HEK293 (cell line): ENCODE measurements around the gene NCKAP5L.

Experiments used
- CTCF ChIA-PET: fragments of 350-600 bp; formaldehyde crosslinking; extraction: SDS; loops from one replicate; lab custom pipeline; 2021; ENCODE audit warnings: antibody characterized with exemption; lab: Yijun Ruan, JAX
- POLR2A ChIA-PET: fragments of 300-600 bp; formaldehyde crosslinking; extraction: SDS; loops from one replicate; lab custom pipeline; 2020; ENCODE audit warnings: antibody characterized with exemption, inconsistent platforms; lab: Yijun Ruan, JAX
- H3K27ac ChIP-seq: fragments of 200-500 bp; sonication (Bioruptor generic); 2 replicates; pipeline ENCODE4 v1.5.1; 2014; ENCODE audit warnings: low read depth, low read length, control low read depth, inconsistent platforms; ENCODE audit errors: extremely low read depth
- H3K36me3 ChIP-seq, 2 experiments: fragments of 200-500 bp in 1 of 2; sonication (Bioruptor generic) in 1 of 2; 1 replicate in 1 of 2; 2 replicates in 1 of 2; pipeline ENCODE4 v1.5.1; 2014 to 2017; ENCODE audit warnings: inconsistent platforms in 2 of 2, low read length in 2 of 2; ENCODE audit not compliant: control insufficient read depth in 2 of 2, insufficient read depth in 1 of 2
- H3K4me1 ChIP-seq: fragments of 200-500 bp; sonication (Bioruptor generic); 2 replicates; pipeline ENCODE4 v1.5.1; 2014; ENCODE audit warnings: mild to moderate bottlenecking, low read length, inconsistent platforms; ENCODE audit not compliant: control insufficient read depth, insufficient read depth
- H3K4me3 ChIP-seq: 2 replicates; pipeline ENCODE4 v1.5.1; 2011; ENCODE audit warnings: low read depth, mild to moderate bottlenecking, control low read depth, low read length, moderate library complexity
- H3K9me3 ChIP-seq: fragments of 200-500 bp; sonication (Bioruptor generic); 2 replicates; pipeline ENCODE4 v1.5.1; 2014; ENCODE audit warnings: low read depth, low read length, inconsistent platforms; ENCODE audit not compliant: control insufficient read depth, insufficient read depth
- ZBTB17 ChIP-seq: fragments of 450-650 bp; formaldehyde crosslinking; IDR thresholded peaks from 2 replicates; pipeline ENCODE4 v1.5.1; 2016; ENCODE audit warnings: missing biosample characterization, missing genetic modification characterization
- ZBTB20 ChIP-seq: fragments of 450-650 bp; formaldehyde crosslinking; IDR thresholded peaks from 2 replicates; pipeline ENCODE4 v1.5.1; 2016; ENCODE audit warnings: missing biosample characterization, missing genetic modification characterization
- ZFP3 ChIP-seq: fragments of 450-650 bp; formaldehyde crosslinking; IDR thresholded peaks from 2 replicates; pipeline ENCODE4 v1.5.1; 2016; ENCODE audit warnings: low read depth, missing biosample characterization, missing genetic modification characterization
- ZNF16 ChIP-seq: fragments of 450-650 bp; formaldehyde crosslinking; IDR thresholded peaks from 2 replicates; pipeline ENCODE4 v1.5.1; 2016; ENCODE audit warnings: low read depth, missing biosample characterization, missing genetic modification characterization
- ZNF266 ChIP-seq: fragments of 450-650 bp; formaldehyde crosslinking; IDR thresholded peaks from 2 replicates; pipeline ENCODE4 v1.5.1; 2016; ENCODE audit warnings: missing biosample characterization, missing genetic modification characterization, low read depth
- ZNF629 ChIP-seq: fragments of 450-650 bp; formaldehyde crosslinking; IDR thresholded peaks from 2 replicates; pipeline ENCODE4 v1.5.1; 2017; ENCODE audit warnings: missing biosample characterization, missing genetic modification characterization
- ZNF701 ChIP-seq: fragments of 450-650 bp; formaldehyde crosslinking; IDR thresholded peaks from 2 replicates; pipeline ENCODE4 v1.5.1; 2016; ENCODE audit warnings: missing biosample characterization, missing genetic modification characterization
- ZNF830 ChIP-seq: fragments of 450-650 bp; IDR thresholded peaks from 2 replicates; pipeline ENCODE4 v1.5.0; 2018; ENCODE audit warnings: missing biosample characterization, missing genetic modification characterization, low read depth, mild to moderate bottlenecking, moderate library complexity
- TF ChIP-seq, protein P1 (sequence below): fragments of 450-650 bp; formaldehyde crosslinking; IDR thresholded peaks from 2 replicates; pipeline ENCODE4 v1.5.1; 2016; ENCODE audit warnings: missing biosample characterization, missing genetic modification characterization
- TF ChIP-seq, protein P2 (sequence below): fragments of 450-650 bp; formaldehyde crosslinking; IDR thresholded peaks from 2 replicates; pipeline ENCODE4 v1.5.1; 2017; ENCODE audit warnings: missing biosample characterization, mild to moderate bottlenecking, missing genetic modification characterization, moderate library complexity
- TF ChIP-seq, protein P3 (sequence below): fragments of 450-650 bp; formaldehyde crosslinking; IDR thresholded peaks from 2 replicates; pipeline ENCODE4 v1.5.1; 2016; ENCODE audit warnings: missing biosample characterization, missing genetic modification characterization
- TF ChIP-seq, protein P4 (sequence below): fragments of 450-650 bp; formaldehyde crosslinking; conservative IDR thresholded peaks from 2 replicates; pipeline ENCODE4 v1.5.1; 2016; ENCODE audit warnings: low read depth, missing biosample characterization, missing genetic modification characterization
- TF ChIP-seq, protein P5 (sequence below): fragments of 450-650 bp; formaldehyde crosslinking; IDR thresholded peaks from 2 replicates; pipeline ENCODE4 v1.5.1; 2016; ENCODE audit warnings: missing biosample characterization, missing genetic modification characterization
- TF ChIP-seq, protein P6 (sequence below): fragments of 450-650 bp; formaldehyde crosslinking; IDR thresholded peaks from 2 replicates; pipeline ENCODE4 v1.5.1; 2016; ENCODE audit warnings: missing biosample characterization, missing genetic modification characterization

NCKAP5L gene

DNA sequence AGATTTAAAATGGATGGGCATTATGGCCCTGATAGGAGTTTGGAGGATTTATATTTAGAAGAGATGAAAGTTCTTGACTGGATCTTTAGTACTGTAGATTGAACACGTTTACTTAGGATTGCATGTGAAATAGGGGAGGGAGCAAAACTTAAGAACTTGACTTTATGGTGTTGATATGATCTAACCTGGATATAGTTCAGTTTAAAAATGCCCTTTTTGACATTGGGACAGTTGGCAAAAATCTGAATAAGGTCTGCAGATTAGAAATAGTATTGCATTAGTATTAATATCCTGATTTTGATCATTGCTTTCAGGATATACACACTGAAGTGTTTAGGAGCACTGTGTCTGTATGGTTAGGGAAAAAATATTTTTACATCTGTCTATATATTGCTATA lies 77.2 kb downstream of the NCKAP5L start:
- Histone ChIP-seq H3K36me3 (peaks cover 42 to 47% of the 10 kb centered on the region in 2 experiments), H3K4me3 (no peak overlapping the region)
- CTCF ChIA-PET, result interaction anchor here (1.0 to 2.7 kb wide), 4 partner anchors 11 to 47 kb away, joined by 3 to 17 read pairs (median 7); no protein-coding TSS in a partner anchor
- TF ChIP-seq ZFP3 (tag by site-specific recombination) (peak; percentile 47; the same call in 1 of the 2 replicates), ZNF830 (tag by site-specific recombination) (no peak)
- TF ChIP-seq, all 188 proteins: peak for 1
- H3K27ac ChIP-seq, result peak overlapping the region; percentile 67
- POLR2A ChIA-PET, result interaction anchor here (0.7 to 1.8 kb wide), 2 partner anchors 10 to 459 kb away, joined by 3 to 13 read pairs; partner anchors contain the start of gene TMBIM6
- H3K9me3 ChIP-seq, result no peaks in the 10 kb centered on the region
- peaks cover 31% of the 10 kb centered on the region for H3K4me1 ChIP-seq

DNA sequence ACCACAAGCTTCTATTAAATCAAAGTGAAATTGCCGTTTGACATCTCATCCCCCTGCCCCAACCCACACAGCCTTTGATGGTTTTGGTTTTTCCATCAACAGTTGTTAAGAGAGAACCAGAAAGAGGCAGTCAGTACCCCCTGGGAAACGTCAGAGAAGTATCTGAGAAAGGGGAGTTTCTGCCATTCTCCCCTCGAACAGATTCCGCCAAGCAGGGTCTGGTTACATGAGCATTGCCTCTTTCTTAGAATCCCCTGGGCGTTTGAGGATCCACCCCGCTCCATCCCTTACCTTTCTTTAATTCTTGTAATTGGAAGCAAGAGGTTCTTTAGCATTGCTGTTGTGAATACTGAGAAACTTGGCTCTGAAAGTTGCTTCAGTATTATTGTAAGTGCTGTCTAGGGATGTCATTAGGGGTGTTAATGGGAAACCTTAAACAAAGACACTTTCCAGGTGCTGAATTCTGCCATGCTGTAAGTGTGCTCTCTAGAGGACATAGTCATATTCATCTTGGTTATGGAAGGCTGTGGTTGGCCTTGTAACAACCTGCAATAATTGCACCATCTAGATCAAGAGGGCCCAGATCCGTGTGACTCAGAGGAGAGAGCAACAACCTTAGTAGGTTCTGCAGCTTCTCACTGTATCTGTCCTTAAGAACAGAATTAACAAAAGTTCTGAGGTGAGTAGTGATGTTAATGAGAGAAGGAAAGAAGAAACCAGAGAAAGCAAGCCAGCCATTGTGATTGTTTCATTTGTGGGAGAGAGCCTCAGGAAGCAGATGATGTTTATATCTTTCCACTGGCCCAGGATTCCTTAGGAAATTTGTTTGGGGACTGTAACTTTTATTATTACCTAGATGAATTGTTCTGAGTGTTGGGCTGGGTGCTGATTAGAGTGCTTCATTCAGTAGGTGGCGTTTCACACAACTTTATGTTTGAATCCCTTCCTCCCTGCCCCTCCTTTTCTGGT lies 77.9 kb downstream of the NCKAP5L start:
- no peaks in the 10 kb centered on the region for H3K9me3 ChIP-seq
- POLR2A ChIA-PET, result interaction anchor here (1.8 kb wide), 1 partner anchor 9 kb away, joined by 13 read pairs; the partner anchor contains the start of gene TMBIM6
- peak overlapping the region; percentile 67 for H3K27ac ChIP-seq
- peaks cover 31% of the 10 kb centered on the region for H3K4me1 ChIP-seq
- CTCF ChIA-PET, result interaction anchor here (0.5 to 2.7 kb wide), 6 partner anchors 9 to 236 kb away, joined by 3 to 17 read pairs (median 6); partner anchors contain the start of gene TMBIM6
- peaks cover 35 to 41% of the 10 kb centered on the region in 2 experiments for H3K36me3 ChIP-seq
- no peak overlapping the region for H3K4me3 ChIP-seq
- TF ChIP-seq ZBTB17 (tag by site-specific recombination) (peak; percentile 85), ZNF701 (tag by site-specific recombination) (no peak), ZNF629 (tag by site-specific recombination) (no peak), ZNF266 (tag by site-specific recombination) (no peak), ZBTB20 (tag by site-specific recombination) (no peak), ZNF16 (tag by site-specific recombination) (no peak)
- TF ChIP-seq, protein P1, sequence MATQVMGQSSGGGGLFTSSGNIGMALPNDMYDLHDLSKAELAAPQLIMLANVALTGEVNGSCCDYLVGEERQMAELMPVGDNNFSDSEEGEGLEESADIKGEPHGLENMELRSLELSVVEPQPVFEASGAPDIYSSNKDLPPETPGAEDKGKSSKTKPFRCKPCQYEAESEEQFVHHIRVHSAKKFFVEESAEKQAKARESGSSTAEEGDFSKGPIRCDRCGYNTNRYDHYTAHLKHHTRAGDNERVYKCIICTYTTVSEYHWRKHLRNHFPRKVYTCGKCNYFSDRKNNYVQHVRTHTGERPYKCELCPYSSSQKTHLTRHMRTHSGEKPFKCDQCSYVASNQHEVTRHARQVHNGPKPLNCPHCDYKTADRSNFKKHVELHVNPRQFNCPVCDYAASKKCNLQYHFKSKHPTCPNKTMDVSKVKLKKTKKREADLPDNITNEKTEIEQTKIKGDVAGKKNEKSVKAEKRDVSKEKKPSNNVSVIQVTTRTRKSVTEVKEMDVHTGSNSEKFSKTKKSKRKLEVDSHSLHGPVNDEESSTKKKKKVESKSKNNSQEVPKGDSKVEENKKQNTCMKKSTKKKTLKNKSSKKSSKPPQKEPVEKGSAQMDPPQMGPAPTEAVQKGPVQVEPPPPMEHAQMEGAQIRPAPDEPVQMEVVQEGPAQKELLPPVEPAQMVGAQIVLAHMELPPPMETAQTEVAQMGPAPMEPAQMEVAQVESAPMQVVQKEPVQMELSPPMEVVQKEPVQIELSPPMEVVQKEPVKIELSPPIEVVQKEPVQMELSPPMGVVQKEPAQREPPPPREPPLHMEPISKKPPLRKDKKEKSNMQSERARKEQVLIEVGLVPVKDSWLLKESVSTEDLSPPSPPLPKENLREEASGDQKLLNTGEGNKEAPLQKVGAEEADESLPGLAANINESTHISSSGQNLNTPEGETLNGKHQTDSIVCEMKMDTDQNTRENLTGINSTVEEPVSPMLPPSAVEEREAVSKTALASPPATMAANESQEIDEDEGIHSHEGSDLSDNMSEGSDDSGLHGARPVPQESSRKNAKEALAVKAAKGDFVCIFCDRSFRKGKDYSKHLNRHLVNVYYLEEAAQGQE (tag by site-specific recombination), result peak; percentile 87
- TF ChIP-seq, protein P2, sequence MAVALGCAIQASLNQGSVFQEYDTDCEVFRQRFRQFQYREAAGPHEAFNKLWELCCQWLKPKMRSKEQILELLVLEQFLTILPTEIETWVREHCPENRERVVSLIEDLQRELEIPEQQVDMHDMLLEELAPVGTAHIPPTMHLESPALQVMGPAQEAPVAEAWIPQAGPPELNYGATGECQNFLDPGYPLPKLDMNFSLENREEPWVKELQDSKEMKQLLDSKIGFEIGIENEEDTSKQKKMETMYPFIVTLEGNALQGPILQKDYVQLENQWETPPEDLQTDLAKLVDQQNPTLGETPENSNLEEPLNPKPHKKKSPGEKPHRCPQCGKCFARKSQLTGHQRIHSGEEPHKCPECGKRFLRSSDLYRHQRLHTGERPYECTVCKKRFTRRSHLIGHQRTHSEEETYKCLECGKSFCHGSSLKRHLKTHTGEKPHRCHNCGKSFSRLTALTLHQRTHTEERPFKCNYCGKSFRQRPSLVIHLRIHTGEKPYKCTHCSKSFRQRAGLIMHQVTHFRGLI (tag by site-specific recombination), result peak; percentile 72; the same call in 1 of the 2 replicates
- TF ChIP-seq, protein P3, sequence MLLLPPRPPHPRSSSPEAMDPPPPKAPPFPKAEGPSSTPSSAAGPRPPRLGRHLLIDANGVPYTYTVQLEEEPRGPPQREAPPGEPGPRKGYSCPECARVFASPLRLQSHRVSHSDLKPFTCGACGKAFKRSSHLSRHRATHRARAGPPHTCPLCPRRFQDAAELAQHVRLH (tag by site-specific recombination), result no peak
- TF ChIP-seq, protein P4, sequence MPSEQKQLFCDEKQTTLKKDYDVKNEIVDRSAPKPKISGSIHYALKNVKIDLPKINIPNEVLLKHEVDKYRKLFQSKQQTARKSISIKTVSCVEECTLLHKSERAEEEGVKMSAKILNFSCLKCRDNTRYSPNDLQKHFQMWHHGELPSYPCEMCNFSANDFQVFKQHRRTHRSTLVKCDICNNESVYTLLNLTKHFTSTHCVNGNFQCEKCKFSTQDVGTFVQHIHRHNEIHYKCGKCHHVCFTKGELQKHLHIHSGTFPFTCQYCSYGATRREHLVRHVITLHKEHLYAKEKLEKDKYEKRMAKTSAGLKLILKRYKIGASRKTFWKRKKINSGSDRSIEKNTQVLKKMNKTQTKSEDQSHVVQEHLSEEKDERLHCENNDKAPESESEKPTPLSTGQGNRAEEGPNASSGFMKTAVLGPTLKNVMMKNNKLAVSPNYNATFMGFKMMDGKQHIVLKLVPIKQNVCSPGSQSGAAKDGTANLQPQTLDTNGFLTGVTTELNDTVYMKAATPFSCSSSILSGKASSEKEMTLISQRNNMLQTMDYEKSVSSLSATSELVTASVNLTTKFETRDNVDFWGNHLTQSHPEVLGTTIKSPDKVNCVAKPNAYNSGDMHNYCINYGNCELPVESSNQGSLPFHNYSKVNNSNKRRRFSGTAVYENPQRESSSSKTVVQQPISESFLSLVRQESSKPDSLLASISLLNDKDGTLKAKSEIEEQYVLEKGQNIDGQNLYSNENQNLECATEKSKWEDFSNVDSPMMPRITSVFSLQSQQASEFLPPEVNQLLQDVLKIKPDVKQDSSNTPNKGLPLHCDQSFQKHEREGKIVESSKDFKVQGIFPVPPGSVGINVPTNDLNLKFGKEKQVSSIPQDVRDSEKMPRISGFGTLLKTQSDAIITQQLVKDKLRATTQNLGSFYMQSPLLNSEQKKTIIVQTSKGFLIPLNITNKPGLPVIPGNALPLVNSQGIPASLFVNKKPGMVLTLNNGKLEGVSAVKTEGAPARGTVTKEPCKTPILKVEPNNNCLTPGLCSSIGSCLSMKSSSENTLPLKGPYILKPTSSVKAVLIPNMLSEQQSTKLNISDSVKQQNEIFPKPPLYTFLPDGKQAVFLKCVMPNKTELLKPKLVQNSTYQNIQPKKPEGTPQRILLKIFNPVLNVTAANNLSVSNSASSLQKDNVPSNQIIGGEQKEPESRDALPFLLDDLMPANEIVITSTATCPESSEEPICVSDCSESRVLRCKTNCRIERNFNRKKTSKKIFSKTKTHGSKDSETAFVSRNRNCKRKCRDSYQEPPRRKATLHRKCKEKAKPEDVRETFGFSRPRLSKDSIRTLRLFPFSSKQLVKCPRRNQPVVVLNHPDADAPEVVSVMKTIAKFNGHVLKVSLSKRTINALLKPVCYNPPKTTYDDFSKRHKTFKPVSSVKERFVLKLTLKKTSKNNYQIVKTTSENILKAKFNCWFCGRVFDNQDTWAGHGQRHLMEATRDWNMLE (tag by site-specific recombination), result 0 out of 2 replicates have a peak, but pooled peaks have one; percentile 26
- TF ChIP-seq, protein P5, sequence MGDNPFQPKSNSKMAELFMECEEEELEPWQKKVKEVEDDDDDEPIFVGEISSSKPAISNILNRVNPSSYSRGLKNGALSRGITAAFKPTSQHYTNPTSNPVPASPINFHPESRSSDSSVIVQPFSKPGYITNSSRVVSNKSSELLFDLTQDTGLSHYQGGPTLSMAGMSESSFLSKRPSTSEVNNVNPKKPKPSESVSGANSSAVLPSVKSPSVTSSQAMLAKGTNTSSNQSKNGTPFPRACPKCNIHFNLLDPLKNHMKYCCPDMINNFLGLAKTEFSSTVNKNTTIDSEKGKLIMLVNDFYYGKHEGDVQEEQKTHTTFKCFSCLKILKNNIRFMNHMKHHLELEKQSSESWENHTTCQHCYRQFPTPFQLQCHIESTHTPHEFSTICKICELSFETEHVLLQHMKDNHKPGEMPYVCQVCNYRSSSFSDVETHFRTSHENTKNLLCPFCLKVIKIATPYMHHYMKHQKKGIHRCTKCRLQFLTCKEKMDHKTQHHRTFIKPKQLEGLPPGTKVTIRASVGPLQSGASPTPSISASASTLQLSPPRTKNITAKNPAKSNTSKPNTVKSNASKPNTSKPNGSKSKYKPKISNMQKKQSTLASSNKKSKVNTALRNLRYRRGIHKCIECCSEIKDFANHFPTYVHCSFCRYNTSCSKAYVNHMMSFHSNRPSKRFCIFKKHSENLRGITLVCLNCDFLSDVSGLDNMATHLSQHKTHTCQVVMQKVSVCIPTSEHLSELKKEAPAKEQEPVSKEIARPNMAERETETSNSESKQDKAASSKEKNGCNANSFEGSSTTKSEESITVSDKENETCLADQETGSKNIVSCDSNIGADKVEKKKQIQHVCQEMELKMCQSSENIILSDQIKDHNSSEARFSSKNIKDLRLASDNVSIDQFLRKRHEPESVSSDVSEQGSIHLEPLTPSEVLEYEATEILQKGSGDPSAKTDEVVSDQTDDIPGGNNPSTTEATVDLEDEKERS (tag by site-specific recombination), result no peak
- TF ChIP-seq, protein P6, sequence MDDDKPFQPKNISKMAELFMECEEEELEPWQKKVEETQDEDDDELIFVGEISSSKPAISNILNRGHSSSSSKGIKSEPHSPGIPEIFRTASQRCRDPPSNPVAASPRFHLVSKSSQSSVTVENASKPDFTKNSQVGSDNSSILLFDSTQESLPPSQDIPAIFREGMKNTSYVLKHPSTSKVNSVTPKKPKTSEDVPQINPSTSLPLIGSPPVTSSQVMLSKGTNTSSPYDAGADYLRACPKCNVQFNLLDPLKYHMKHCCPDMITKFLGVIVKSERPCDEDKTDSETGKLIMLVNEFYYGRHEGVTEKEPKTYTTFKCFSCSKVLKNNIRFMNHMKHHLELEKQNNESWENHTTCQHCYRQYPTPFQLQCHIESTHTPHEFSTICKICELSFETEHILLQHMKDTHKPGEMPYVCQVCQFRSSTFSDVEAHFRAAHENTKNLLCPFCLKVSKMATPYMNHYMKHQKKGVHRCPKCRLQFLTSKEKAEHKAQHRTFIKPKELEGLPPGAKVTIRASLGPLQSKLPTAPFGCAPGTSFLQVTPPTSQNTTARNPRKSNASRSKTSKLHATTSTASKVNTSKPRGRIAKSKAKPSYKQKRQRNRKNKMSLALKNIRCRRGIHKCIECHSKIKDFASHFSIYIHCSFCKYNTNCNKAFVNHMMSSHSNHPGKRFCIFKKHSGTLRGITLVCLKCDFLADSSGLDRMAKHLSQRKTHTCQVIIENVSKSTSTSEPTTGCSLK, result no peak
